Glutamatergic neuron (in vitro differentiated cells): ENCODE measurements around the gene PUDP. TPM values are rescaled to one million over a fixed set of nuclear protein-coding genes. Genes with fewer than 3 reads are reported as not detected.
"Not testable (repeated sequence)": the region's sequence is repeated elsewhere in the genome, so short reads cannot be mapped to it uniquely, and the experiment has no call there.

Experiments used
- DNase-seq: peaks from one replicate; pipeline ENCODE4 v3.0.0; 2022
- H3K27ac Mint-ChIP-seq: one replicate; pipeline ENCODE4 v1.8.0; 2020; ENCODE audit warnings: mild to moderate bottlenecking, mixed read lengths, inconsistent platforms; ENCODE audit not compliant: unreplicated experiment
- H3K27me3 Mint-ChIP-seq: one replicate; pipeline ENCODE4 v1.8.0; 2020; ENCODE audit warnings: mild to moderate bottlenecking, moderate library complexity, mixed read lengths, inconsistent platforms; ENCODE audit not compliant: unreplicated experiment
- H3K36me3 Mint-ChIP-seq: one replicate; pipeline ENCODE4 v1.8.0; 2020; ENCODE audit warnings: mild to moderate bottlenecking, mixed read lengths, inconsistent platforms; ENCODE audit not compliant: unreplicated experiment
- H3K4me1 Mint-ChIP-seq: one replicate; pipeline ENCODE4 v1.8.0; 2020; ENCODE audit warnings: mild to moderate bottlenecking, low read depth, mixed read lengths, inconsistent platforms; ENCODE audit not compliant: unreplicated experiment
- H3K4me3 Mint-ChIP-seq: one replicate; pipeline ENCODE4 v1.8.0; 2020; ENCODE audit warnings: mild to moderate bottlenecking, mixed read lengths, inconsistent platforms; ENCODE audit not compliant: unreplicated experiment
- H3K9me3 Mint-ChIP-seq: one replicate; pipeline ENCODE4 v1.8.0; 2020; ENCODE audit warnings: mild to moderate bottlenecking, moderate library complexity, mixed read lengths, inconsistent platforms; ENCODE audit not compliant: unreplicated experiment
- CTCF ChIP-seq: fragments of 200-600 bp; sonication (generic); IDR thresholded peaks from one replicate; pipeline ENCODE4 v1.5.0; 2021; ENCODE audit not compliant: partially characterized antibody, unreplicated experiment
- microRNA-seq: library from miRNA; unstranded; fragments of <30 nt; microRNA quantifications from one replicate; pipeline ENCODE4, GENCODE V29; 2020; ENCODE audit not compliant: unreplicated experiment
- total RNA-seq: library from RNA; stranded (reverse); fragmentation: NEBNext Ultra II Directional; extraction: Animal tissue kit (Norgen Biotek cat#: 25700); gene quantifications from one replicate; pipeline ENCODE4 v1.2.1, GENCODE V29; 2021; ENCODE audit not compliant: unreplicated experiment

PUDP gene
- total RNA-seq, 1 donor from 2014 or later = 22.7 TPM

GRCh38 chrX:7019555-7019954 lies 128.4 kb downstream of the PUDP start:
- Mint-ChIP-seq H3K27ac (no peak overlapping the region), H3K27me3 (peaks cover 4% of the 10 kb centered on the region), H3K9me3 (no peaks in the 10 kb centered on the region), H3K4me3 (no peak overlapping the region), H3K36me3 (no peaks in the 10 kb centered on the region), H3K4me1 (no peaks in the 10 kb centered on the region)
- no peak for TF ChIP-seq CTCF
- no peak for DNase-seq

GRCh38 chrX:7012262-7012834 lies 135.6 kb downstream of the PUDP start:
- DNase-seq, H3K36me3 Mint-ChIP-seq, H3K4me3 Mint-ChIP-seq, H3K27ac Mint-ChIP-seq, H3K4me1 Mint-ChIP-seq, H3K9me3 Mint-ChIP-seq, H3K27me3 Mint-ChIP-seq: not testable (repeated sequence)

- H3K27me3 Mint-ChIP-seq, H3K4me1 Mint-ChIP-seq, H3K4me3 Mint-ChIP-seq, H3K27ac Mint-ChIP-seq, DNase-seq, H3K36me3 Mint-ChIP-seq, H3K9me3 Mint-ChIP-seq: not testable (repeated sequence)
These were observed 137.1 kb downstream of the PUDP start for GRCh38 chrX:7010897-7011296.

- not testable (repeated sequence) for H3K36me3 Mint-ChIP-seq, H3K27me3 Mint-ChIP-seq, H3K4me1 Mint-ChIP-seq, H3K27ac Mint-ChIP-seq, H3K9me3 Mint-ChIP-seq, DNase-seq, H3K4me3 Mint-ChIP-seq
These were observed 140.6 kb downstream of the PUDP start for GRCh38 chrX:7007328-7007727.

Small RNAs within 50 kb of the gene (microRNA-seq; reads per million reads assigned to microRNA genes)
- 1.5 reads per million, percentile 6 among the genes with 10 or more reads in this experiment for gene MIR4767

Other genes with a start within 250 kb of the PUDP start
- 7.2 TPM for gene STS, start 441 bp downstream of the PUDP start, total RNA-seq